ENCODE results near the gene RAB24. TPM values are rescaled to one million over a fixed set of nuclear protein-coding genes. Genes with fewer than 3 reads are reported as not detected.

RAB24 gene
- total and polyA plus RNA-seq, 2 of the 4 experiments (the other 2 are of a cell fraction), result 18.5 to 60.8 TPM

GRCh38 chr5:177320879-177321278 is 17.4 kb upstream of the RAB24 start:
- H3K56ac ChIP-seq (ENCODE audit: extremely low read depth, insufficient read depth, low read length), result no peak overlapping the region
- no peak overlapping the region for H4K91ac ChIP-seq (ENCODE audit: insufficient read depth, low read depth, low read length)
- intact Hi-C loops (cut with micrococcal nuclease) (no loop called here), in situ Hi-C loops (cut with MboI; ENCODE audit: low sequenced_read_pairs) (no loop called here), dilution Hi-C loops (cut with HindIII; ENCODE audit: low sequenced_read_pairs, unreplicated experiment) (no loop called here)
- no peak overlapping the region for H2AK5ac ChIP-seq (ENCODE audit: low read depth, low read length)
- ChIA-PET POLR2A (ENCODE audit: unreplicated experiment) (no interaction called here), CTCF (interaction anchor here (0.6 kb wide), 2 partner anchors 70 to 255 kb away, joined by 3 read pairs; no protein-coding TSS in a partner anchor)
- no peak overlapping the region for H3K27ac ChIP-seq (ENCODE audit: insufficient read depth, low read length)
- no peak overlapping the region for H3K4ac ChIP-seq (ENCODE audit: low read depth, low read length)
- H3K4me3 ChIP-seq (ENCODE audit: insufficient read depth, low read depth, low read length), result no peak overlapping the region
- no peak overlapping the region for H2BK20ac ChIP-seq (ENCODE audit: low read depth, low read length)
- H4K5ac ChIP-seq (ENCODE audit: low read depth, low read length), result no peak overlapping the region
- peaks cover 0 to 12% of the 10 kb centered on the region in 2 experiments; a peak in 3 of 4 replicates for H3K79me1 ChIP-seq (ENCODE audit: low read depth in 1 of 2, low read length in 2 of 2)
- H3K18ac ChIP-seq (ENCODE audit: low read depth, low read length), result no peak overlapping the region
- TF ChIP-seq CHD1 (IDR thresholded peaks at IDR 0.05; ENCODE audit: low read depth, low read length) (no peak), MXI1 (IDR thresholded peaks at IDR 0.05; ENCODE audit: borderline replicate concordance, low read depth, low read length) (no peak), BHLHE40 (IDR thresholded peaks at IDR 0.05; ENCODE audit: low read depth, low read length) (no peak), USF2 (IDR thresholded peaks at IDR 0.05; ENCODE audit: low read depth, low read length) (no peak), RAD21 (IDR thresholded peaks at IDR 0.05; ENCODE audit: low read length) (no peak), CEBPB (IDR thresholded peaks at IDR 0.05; ENCODE audit: low read depth, low read length) (no peak), NFE2L2 (IDR thresholded peaks at IDR 0.05; ENCODE audit: low read depth, low read length) (no peak)
- H3K27me3 ChIP-seq (ENCODE audit: control insufficient read depth, insufficient read depth, low read length), result no peaks in the 10 kb centered on the region
- no peak overlapping the region for H4K8ac ChIP-seq (ENCODE audit: low read depth in 2 of 2, low read length in 2 of 2)
- H4K20me1 ChIP-seq (ENCODE audit: insufficient read depth, low read length), result peaks cover 15% of the 10 kb centered on the region; the same call in 1 of the 2 replicates
- H2BK15ac ChIP-seq (ENCODE audit: low read depth, low read length), result no peak overlapping the region
- peaks cover 5% of the 10 kb centered on the region; the same call in 1 of the 2 replicates for H3K9me1 ChIP-seq (ENCODE audit: insufficient read depth, low read length)
- no peak overlapping the region for H3K23ac ChIP-seq (ENCODE audit: low read depth, low read length)
- no peaks in the 10 kb centered on the region for H3K4me1 ChIP-seq (ENCODE audit: control insufficient read depth, insufficient read depth, low read length)
- ATAC-seq (ENCODE audit: low read depth) (no peak), DNase-seq (no peak)
- H2BK5ac ChIP-seq (ENCODE audit: low read depth, low read length, poor library complexity, severe bottlenecking), result no peak overlapping the region
- H2AFZ ChIP-seq (replicated peaks; ENCODE audit: low read length, poor library complexity), result no peak overlapping the region
- no peak overlapping the region for H2AK9ac ChIP-seq (replicated peaks; ENCODE audit: low read depth, low read length, poor library complexity)
- no CpG with 5 or more reads among the region's 7 CpGs for WGBS, 2 experiments (ENCODE audit: extremely low coverage in 2 of 2, insufficient read length in 1 of 2)
- no peak overlapping the region for H3K9ac ChIP-seq (ENCODE audit: low read depth, low read length)
- no TSS peak for BruUV-seq (replicated peaks)
- no peak overlapping the region for H2BK120ac ChIP-seq (ENCODE audit: low read depth, low read length)
- H3K9me3 ChIP-seq (ENCODE audit: control insufficient read depth, insufficient read depth, low read length), result no peaks in the 10 kb centered on the region
- no peak overlapping the region for H3K4me2 ChIP-seq (ENCODE audit: low read depth, low read length)
- no peak overlapping the region for H3K14ac ChIP-seq (replicated peaks; ENCODE audit: low read depth, low read length)
- H3K36me3 ChIP-seq (ENCODE audit: control insufficient read depth, insufficient read depth, low read length), result no peaks in the 10 kb centered on the region; the same call in 1 of the 2 replicates
